Dermis blood vessel endothelial cell (primary cell): Measurements from ENCODE around the gene RCSD1. TPM values are rescaled to one million over a fixed set of nuclear protein-coding genes. Genes with fewer than 3 reads are reported as not detected.

Experiments
- DNase-seq: peaks from one replicate; pipeline ENCODE4 v3.0.0; 2010
- total RNA-seq: library from RNA; depleted of rRNA; stranded (reverse); fragments of >200 nt; gene quantifications from 2 replicates; pipeline ENCODE4 v1.2.3, GENCODE V29; 2014

RCSD1 gene
- total RNA-seq, 1 donor from 2014 or later, result 49.2 TPM

GRCh38 chr1:167669209-167670124, 39.4 kb downstream of the RCSD1 start:
- DNase-seq, result no peak

GRCh38 chr1:167670563-167670962, 40.5 kb downstream of the RCSD1 start:
- no peak for DNase-seq

DNA sequence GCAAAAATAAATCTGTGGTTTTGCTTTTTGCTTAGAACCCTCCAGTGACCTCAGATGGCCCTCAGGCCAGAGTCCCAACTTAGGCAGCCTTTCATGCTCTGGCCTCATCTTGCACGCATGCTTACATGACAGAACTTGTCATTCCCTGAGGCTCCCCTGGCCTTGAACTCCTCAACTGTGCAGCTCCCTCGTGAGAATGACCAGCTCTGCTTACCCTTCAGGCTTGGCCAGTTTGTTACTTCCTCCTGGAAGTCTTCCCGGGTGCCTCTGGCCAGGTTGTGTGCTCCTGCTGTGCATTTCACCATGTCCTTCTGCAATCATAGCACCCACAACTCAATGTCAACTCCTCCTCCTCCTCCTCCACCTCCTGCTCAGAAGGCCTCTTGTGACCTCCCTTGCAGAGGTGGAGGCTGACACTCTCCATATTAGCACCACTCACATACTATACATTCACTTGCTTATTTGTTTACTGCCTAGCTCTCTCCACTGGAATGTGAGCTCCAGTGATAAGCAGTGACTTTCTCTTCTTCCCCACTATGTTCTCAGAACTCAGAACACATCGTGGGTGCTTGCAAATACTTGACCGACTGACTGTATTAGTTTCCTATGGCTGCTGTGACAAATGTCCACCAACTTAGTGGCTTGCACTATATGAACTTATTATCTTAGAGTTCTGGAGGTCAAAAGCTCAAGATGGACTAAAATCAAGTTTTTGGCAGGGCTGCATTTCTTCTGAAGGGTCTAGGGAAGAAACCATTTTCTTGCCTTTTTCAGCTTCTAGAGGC, 41.9 kb downstream of the RCSD1 start:
- no peak for DNase-seq

GRCh38 chr1:167672831-167673230, 42.8 kb downstream of the RCSD1 start:
- DNase-seq, result no peak

DNA sequence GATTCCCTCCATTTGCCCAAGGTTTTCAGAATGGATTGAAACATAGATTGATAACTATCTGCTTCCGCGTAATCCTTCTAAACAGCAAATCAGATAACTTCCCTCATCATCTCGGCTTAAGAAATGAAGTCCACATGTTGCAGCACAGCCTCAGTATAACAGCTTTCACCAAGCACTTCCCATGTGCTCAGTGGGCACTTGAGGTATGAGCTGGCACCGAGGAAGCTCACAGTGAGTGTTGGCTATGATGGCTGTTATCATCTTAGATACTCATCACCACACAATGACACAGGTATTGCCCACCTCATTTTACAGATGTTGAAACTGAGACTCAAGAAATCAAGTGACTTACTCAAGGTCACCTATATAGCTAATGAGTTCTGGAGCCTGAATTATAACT, 43.2 kb downstream of the RCSD1 start:
- no peak for DNase-seq

- DNase-seq, result no peak
Measured at GRCh38 chr1:167674156-167674555, 44.1 kb downstream of the RCSD1 start.

DNA sequence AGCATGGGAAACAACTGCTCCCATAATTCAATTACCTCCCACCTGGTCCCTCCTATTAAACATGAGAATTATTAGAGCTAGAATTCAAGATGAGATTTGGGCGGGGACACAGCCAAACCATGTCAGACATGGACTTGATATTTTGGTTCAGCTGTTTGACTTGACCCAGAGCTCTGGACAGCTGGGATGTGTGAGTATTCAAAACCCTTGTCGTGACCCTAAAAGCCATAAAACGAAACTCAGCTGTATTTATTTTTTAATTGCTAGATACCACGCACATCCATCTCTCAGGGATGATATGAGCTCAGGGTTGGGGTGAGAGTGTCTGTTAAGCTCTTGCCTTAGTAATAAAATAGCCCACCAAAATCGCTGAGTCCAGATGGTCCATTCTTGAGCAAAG, 45.4 kb downstream of the RCSD1 start:
- no peak for DNase-seq

DNA sequence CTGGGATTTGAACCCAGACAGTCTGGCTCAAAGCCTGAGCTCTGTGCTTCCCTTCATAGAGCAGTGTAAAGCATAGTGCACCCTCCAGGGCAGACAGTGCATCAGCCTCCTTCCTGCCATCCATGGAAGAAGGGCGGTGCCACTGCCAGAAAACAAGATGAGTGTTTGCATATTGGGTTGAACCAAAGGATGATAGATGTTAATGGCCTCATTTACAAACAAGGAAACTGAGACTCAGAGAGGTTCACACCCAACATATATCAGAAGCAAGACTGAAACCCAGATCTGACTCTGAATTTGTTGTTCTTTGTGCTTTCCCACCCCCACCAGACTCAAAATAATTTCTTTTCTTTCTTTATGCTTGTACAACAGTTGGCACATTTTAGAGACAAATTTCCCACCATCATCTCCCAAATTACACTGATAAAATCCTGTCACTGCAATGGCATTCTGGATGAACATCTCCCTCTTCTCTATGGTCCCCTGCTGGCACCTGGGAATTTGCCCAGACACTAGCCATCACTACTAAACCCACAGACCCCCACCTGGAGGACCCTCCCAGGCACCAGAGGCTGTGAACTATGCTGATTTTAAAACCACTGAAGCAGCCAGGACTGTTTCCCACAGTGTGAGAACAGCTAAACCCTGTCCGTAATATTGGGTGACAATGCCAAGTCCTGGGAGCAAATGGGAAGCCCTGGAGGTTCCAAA, 46.3 kb downstream of the RCSD1 start:
- no peak for DNase-seq

DNA sequence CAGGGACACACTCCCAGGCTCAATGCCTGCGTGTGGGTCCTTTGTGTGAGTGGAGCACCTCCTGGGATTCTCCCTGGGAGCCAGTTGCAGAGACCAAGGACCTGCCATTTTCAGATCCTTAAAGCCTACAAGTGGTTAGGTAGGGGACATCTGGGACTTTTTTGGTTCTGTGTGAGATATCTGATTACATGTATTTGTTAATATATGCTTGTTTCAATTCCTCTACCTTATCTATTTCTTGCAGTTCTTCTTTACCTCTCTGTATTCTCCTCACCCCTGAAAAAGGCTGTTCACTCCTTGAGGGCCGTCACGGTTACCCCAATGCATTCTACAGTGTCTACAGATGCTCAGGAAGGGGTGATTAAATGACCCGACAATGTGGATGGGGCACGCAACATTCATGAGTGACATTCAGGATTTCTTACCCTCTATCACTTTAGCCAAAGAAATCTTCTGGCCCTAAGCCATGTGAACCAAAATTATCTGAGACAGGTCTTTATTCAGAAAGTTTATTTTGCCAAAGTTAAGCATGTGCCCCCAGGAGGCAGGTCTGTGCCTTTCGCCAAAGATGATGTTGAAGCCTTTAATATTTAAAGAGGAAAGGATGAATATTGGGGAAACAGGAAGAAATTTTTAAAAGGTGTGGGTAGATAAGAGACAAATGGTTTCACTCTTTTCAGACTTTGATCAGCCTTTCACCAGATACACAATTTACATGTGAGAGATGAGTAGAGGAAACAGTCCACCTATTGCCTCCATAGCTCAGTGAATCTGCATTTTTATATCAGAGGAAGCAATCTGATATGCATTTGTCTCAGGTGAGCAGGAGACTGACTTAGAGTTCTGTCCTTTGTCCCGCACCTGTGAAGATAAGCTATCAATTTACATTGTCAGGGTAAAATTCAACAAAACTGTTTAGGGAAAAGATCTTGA, 47.1 kb downstream of the RCSD1 start:
- no peak for DNase-seq

- DNase-seq, result no peak
Measured at GRCh38 chr1:167678422-167678821, 48.4 kb downstream of the RCSD1 start.

GRCh38 chr1:167678838-167679237, 48.8 kb downstream of the RCSD1 start:
- DNase-seq, result no peak

DNA sequence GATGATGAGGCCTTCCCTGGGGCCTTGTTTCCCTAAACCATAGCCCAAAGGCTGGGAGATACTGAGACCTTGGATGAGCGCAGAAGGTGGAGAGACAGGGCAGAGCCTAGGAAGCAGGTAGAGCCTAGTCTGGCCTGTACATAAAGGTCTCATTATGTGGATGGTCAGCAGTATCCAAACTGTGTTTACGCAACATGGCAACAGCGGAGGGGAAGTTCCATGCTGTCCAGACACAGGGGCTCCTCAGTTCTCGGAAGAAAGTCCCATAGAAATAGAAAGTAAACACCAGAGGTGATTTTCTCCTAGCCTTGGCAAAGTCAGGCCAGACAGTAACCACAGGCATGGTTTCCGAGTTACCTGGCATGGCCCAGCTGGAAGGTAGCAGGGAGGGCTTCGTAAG, 49.7 kb downstream of the RCSD1 start:
- DNase-seq, result no peak

DNA sequence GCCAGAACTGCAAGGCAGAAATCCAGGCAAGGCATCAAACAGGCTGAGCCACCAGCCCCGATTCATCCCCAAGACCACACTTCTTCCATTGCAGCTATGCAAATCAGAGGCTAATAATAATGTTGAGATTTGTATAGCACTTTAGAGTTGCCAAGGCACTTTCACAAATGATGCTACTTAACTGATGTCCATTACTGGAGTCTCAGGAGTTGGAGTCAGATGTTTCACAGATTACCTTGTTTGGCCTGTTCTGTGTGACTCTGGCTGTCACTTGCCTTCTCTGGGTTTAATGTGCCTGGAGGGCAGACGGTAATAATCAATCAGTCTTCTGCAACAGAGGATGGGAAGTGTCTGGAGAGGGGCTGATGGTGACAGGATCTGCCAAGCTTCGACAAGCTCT, 51.0 kb downstream of the RCSD1 start:
- DNase-seq, result no peak

- no peak for DNase-seq
Measured at GRCh38 chr1:167681451-167682098, 51.5 kb downstream of the RCSD1 start.

DNA sequence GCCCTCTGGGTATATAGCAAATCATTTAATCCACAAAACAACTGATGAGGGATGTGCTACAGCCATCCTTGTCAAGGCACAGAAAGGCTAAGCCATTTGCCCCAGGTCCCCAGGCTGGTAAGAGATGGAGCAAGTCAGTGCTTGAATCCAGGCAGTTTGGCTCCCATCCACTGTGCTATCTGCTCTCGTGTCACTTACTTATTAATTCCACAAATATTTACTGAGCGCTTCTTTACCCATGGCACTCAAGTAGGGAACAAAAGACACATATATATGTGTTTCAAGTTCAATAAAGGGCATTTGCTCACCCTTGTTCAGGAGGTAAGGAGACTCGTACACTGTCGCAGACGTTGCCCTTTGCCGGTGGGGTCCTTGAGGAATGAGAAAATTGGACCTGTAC, 53.2 kb downstream of the RCSD1 start:
- DNase-seq, result no peak

DNA sequence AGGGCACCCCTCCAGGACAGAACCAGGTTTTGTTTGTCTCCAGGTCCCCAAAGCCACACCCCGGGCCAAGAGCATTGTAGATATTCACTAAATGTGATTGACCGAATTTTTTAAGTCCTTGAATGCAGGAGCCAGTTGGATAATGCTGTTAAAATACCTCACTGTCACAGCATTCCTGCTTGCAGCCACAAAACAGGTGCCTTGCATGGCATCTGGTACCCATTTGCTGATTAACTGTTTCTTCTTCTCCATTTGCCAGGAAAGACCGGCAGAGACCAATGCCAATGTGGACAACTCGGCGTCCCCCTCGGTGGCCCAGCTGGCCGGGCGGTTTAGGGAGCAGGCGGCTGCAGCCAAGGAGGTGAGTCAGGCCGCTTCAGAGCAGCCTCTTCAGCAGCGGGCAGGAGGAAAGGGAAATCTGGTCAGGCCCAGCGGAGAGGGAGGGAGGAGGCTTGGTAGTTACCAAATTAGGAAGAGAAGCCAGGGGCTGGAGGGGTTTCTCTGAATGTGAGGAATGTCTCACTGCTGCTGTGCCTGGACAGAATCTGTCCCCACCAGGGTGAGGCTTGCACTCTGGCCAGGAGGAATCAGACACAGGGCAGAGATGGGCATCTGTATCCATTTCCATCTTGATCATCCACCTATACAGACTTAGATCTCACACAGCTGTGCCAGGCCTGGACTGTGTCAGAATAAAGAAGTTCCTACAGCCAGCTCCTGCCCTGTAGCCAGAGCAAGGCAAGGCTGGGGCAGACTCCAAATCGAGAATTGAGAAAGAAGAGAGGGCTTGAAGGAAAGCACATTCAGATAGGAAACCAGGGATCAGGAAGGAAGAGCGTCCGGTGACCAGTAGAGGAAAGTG, 53.8 kb downstream of the RCSD1 start:
- peak; percentile 17 for DNase-seq

DNA sequence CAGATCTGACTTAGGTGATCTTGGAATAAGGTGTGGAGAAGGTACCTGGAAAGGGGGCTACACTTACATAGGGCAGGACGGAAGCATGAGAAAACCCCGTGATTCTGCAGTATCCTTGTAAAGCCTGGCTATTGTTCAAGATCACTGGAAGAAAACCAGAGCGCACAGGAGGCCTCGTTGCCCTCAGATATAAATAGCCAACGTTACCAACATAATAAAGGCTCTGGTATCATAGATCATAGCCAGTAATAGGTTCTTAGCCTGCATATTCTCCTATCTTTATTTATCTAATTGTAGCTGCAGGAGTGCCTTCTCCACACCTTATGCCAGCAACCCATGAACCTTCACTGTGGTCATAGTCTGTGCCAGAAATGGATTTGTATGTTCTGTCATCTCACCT, 55.8 kb downstream of the RCSD1 start:
- DNase-seq, result no peak

GRCh38 chr1:167687919-167688519, 58.0 kb downstream of the RCSD1 start:
- peak; percentile 91 for DNase-seq

DNA sequence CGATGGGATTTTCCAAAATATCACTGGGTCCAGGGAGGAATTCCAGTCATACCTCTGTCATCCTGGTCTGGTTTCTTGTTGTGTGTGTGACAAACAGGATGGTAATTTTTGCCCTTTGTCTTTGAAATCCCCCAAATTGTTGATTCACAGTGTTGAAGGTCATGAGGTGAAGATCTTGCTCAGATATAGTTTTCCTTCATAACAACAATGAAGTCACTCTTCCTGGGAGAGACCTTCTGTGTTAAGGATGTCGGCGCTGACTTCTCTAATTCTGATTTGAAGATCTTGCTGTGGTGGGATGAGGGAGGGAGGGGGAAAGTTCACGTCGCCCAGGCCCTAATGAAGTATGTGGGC, 59.5 kb downstream of the RCSD1 start:
- peak; percentile 19 for DNase-seq

DNA sequence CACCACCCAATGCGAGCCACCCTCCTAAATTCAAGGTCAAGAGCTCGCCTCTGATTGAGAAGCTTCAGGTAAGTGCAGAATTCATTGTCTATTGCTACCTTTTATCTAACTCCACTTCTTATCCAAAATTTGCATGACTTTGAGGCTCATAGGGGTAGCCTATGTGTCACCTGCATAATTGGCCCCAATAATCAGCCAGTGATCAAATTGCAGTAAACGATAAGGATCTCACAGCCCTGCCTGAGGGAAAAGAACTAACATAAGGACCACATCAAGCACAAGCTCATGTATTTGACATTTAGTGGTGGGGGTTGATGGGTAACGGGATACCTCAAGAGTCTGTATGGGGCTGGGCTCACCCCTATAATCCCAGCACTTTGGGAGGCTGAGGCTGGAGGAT, 60.0 kb downstream of the RCSD1 start:
- DNase-seq, result no peak
